Gastrocnemius medialis (tissue), 4 donors: ENCODE data around the gene SEPTIN10. TPM values are rescaled to one million over a fixed set of nuclear protein-coding genes. Genes with fewer than 3 reads are reported as not detected.
"Not testable (repeated sequence)": the region's sequence is repeated elsewhere in the genome, so short reads cannot be mapped to it uniquely, and the experiment has no call there.

ENCODE experiments used
- ATAC-seq, 2 donors: fragments of 150-250 bp; one replicate each; pipeline ENCODE4 v1.9.1; 2016
- DNase-seq, 2 donors: peaks; one replicate each; pipeline ENCODE4 v3.0.0-alpha.2; 2019
- H3K27ac ChIP-seq, 4 donors: fragments of 200-600 bp; sonication (generic); 1 replicate in 1 of 4; 2 replicates in 3 of 4; pipeline ENCODE4 v1.5.1; 2016 to 2018; ENCODE audit warnings: mild to moderate bottlenecking in 2 of 4, moderate library complexity in 1 of 4
- H3K27me3 ChIP-seq, 3 donors: fragments of 200-600 bp; sonication (generic) in 2 of 3; 1 replicate in 1 of 3; 2 replicates in 2 of 3; pipeline versions ENCODE4 v1.5.1 to v1.6.0; 2016 to 2019; ENCODE audit warnings: mild to moderate bottlenecking in 1 of 3, moderate library complexity in 1 of 3
- H3K36me3 ChIP-seq, 2 donors: fragments of 200-600 bp; sonication (generic) in 1 of 2; one replicate each; pipeline ENCODE4 v1.5.1; 2017 to 2018
- H3K4me1 ChIP-seq, 2 donors: fragments of 200-600 bp; sonication (generic) in 1 of 2; one replicate each; pipeline ENCODE4 v1.5.1; 2016 to 2017; ENCODE audit warnings: mild to moderate bottlenecking in 2 of 2
- H3K4me3 ChIP-seq, 4 donors: fragments of 200-600 bp; sonication (generic) in 3 of 4; 1 replicate in 1 of 4; 2 replicates in 3 of 4; pipeline ENCODE4 v1.5.1; 2016 to 2019; ENCODE audit warnings: mild to moderate bottlenecking in 2 of 4
- H3K9me3 ChIP-seq, 3 donors: fragments of 200-600 bp; sonication (generic) in 2 of 3; 1 replicate in 1 of 3; 2 replicates in 2 of 3; pipeline ENCODE4 v1.5.1; 2016 to 2019
- POLR2A ChIP-seq, 2 donors: fragments of 450-650 bp; IDR thresholded peaks; one replicate each; pipeline ENCODE4 v1.6.1; 2017; ENCODE audit warnings: antibody characterized with exemption in 2 of 2, mild to moderate bottlenecking in 2 of 2, moderate library complexity in 2 of 2
- in situ Hi-C, 4 donors: fragments of 200-750 bp; cut with MboI; loops; one replicate each; pipeline versions ENCODE4 v1.15.0 to v1.8.0; 2017; ENCODE audit warnings: low sequenced_read_pairs in 4 of 4
- intact Hi-C: fragments of 100-400 bp; cut with DNase I; formaldehyde crosslinking; loops from one replicate; pipeline ENCODE4 v1.15.1; 2023; ENCODE audit warnings: low total_unique reads
- total RNA-seq, 4 donors: library from RNA; depleted of rRNA; stranded (reverse); fragments of >200 nt; gene quantifications; one replicate each; pipeline versions ENCODE4 v1.1.0 to v1.2.3, GENCODE V29; 2016
- TF ChIP-seq, protein P1 (sequence below), 5 experiments: fragments of 450-650 bp in 3 of 5; fragments of 200-600 bp in 2 of 5; sonication (generic) in 2 of 5; IDR thresholded peaks in 4 of 5; conservative IDR thresholded peaks in 1 of 5; 1 replicate in 4 of 5; 2 replicates in 1 of 5; pipeline ENCODE4 v1.5.1; 2016 to 2019; ENCODE audit warnings: antibody characterized with exemption in 5 of 5, mild to moderate bottlenecking in 3 of 5, moderate library complexity in 3 of 5

SEPTIN10 gene
- total RNA-seq, 4 donors from 2014 or later = 22.3 to 39.4 (median 29.6) TPM

DNA sequence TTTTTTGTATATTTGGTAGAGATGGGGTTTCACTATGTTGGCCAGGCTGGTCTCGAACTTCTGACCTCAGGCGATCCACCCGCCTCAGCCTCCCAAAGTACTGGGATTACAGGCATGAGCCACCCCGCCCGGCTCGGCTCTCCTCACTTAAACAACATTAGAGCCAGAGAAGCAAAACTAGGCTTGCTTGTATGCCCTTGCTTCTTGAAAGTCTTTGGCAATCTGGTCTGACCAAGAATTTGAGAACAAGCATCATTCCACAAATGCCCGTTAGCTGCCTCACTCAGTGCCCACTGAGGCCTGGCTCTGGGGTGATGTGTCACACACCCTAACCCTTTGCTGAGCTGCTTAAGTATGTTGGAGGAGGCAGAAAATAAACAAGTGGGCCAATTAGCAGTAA lies 33.9 kb upstream of the SEPTIN10 start:
- Histone ChIP-seq H3K27me3 (no peaks in the 10 kb centered on the region), H3K9me3 (no peaks in the 10 kb centered on the region), H3K4me3 (no peak overlapping the region), H3K4me1 (peaks cover 0 to 4% of the 10 kb centered on the region in 2 donors), H3K27ac (no peak overlapping the region), H3K36me3 (no peaks in the 10 kb centered on the region)
- ATAC-seq = no peak
- TF ChIP-seq POLR2A (IDR thresholded peaks at IDR 0.05) = no peak
- TF ChIP-seq, protein P1, sequence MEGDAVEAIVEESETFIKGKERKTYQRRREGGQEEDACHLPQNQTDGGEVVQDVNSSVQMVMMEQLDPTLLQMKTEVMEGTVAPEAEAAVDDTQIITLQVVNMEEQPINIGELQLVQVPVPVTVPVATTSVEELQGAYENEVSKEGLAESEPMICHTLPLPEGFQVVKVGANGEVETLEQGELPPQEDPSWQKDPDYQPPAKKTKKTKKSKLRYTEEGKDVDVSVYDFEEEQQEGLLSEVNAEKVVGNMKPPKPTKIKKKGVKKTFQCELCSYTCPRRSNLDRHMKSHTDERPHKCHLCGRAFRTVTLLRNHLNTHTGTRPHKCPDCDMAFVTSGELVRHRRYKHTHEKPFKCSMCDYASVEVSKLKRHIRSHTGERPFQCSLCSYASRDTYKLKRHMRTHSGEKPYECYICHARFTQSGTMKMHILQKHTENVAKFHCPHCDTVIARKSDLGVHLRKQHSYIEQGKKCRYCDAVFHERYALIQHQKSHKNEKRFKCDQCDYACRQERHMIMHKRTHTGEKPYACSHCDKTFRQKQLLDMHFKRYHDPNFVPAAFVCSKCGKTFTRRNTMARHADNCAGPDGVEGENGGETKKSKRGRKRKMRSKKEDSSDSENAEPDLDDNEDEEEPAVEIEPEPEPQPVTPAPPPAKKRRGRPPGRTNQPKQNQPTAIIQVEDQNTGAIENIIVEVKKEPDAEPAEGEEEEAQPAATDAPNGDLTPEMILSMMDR (IDR thresholded peaks at IDR 0.05 in 4 of 5, conservative IDR thresholded peaks at IDR 0.05 in 1 of 5) = no peak
- in situ Hi-C loops = no loop called here
- intact Hi-C loops = no loop called here
- DNase-seq = no peak

DNA sequence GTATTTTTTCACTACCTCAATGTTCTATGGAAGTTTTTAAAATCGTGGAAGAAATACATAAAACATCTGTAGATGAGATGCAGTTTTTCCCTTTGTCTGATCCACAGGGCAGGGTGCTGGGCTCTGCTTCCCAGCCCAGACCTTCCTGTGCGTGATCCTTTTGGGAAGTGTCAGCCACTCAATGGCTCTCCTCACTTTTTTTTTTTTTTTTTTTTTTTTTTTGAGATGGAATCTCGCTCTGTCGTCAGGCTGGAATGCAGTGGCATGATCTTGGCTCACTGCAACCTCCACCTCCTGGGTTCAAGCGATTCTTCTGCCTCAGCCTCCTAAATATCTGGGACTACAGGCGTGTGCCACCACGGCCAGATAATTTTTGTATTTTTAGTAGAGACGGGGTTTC lies 33.2 kb upstream of the SEPTIN10 start:
- no peak overlapping the region for H3K27ac ChIP-seq
- H3K27me3 ChIP-seq = no peaks in the 10 kb centered on the region
- DNase-seq (no peak), ATAC-seq (no peak)
- H3K9me3 ChIP-seq = no peaks in the 10 kb centered on the region
- H3K4me3 ChIP-seq = no peak overlapping the region
- intact Hi-C loops (no loop called here), in situ Hi-C loops (no loop called here)
- TF ChIP-seq, protein P1 (IDR thresholded peaks at IDR 0.05 in 4 of 5, conservative IDR thresholded peaks at IDR 0.05 in 1 of 5) = no peak
- TF ChIP-seq POLR2A (IDR thresholded peaks at IDR 0.05) = no peak
- no peaks in the 10 kb centered on the region for H3K36me3 ChIP-seq
- peaks cover 0 to 4% of the 10 kb centered on the region in 2 donors for H3K4me1 ChIP-seq

DNA sequence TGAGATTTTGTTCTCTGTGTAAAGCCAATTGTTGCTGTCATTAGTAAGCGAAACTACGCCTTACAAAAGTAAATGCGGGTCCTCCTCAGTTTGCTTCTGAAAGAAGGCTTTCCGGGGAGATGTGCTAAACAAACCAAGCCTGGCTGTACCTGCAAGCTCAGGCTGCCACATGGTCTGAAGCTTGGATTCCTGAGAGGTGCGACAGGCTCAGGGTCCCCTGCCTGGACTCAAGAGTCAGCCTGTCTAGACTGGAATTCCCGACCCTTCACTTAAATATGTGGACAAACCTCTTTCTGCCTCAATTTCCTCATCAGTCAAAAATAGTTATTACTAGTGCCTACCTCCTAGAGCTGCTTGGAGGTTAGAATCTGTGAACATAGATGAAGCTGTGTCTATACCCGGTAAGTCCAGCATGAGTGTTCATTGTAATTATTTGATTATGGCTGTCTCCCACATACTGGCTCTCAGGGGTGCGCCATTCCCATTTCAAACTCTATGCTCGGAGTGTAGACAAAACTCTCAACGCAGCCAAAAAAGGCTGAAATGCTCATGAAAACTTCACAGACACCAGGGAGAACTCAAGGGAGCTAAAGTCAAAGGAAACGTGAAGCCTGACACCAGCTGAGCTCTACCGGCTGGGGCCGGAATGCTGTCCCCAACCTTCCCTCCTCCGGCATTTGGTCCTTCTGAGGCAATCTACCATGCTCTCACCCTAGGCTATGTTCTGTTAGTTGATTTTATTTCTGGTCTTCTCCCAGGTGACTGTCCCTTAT lies 31.8 kb upstream of the SEPTIN10 start:
- in situ Hi-C loops (no loop called here), intact Hi-C loops (no loop called here)
- Histone ChIP-seq H3K27me3 (no peaks in the 10 kb centered on the region), H3K27ac (no peak overlapping the region), H3K4me1 (peaks cover 0 to 4% of the 10 kb centered on the region in 2 donors), H3K36me3 (no peaks in the 10 kb centered on the region), H3K9me3 (no peaks in the 10 kb centered on the region), H3K4me3 (no peak overlapping the region)
- TF ChIP-seq, protein P1 (IDR thresholded peaks at IDR 0.05 in 4 of 5, conservative IDR thresholded peaks at IDR 0.05 in 1 of 5) = no peak
- TF ChIP-seq POLR2A (IDR thresholded peaks at IDR 0.05) = no peak
- DNase-seq = no peak
- no peak for ATAC-seq

DNA sequence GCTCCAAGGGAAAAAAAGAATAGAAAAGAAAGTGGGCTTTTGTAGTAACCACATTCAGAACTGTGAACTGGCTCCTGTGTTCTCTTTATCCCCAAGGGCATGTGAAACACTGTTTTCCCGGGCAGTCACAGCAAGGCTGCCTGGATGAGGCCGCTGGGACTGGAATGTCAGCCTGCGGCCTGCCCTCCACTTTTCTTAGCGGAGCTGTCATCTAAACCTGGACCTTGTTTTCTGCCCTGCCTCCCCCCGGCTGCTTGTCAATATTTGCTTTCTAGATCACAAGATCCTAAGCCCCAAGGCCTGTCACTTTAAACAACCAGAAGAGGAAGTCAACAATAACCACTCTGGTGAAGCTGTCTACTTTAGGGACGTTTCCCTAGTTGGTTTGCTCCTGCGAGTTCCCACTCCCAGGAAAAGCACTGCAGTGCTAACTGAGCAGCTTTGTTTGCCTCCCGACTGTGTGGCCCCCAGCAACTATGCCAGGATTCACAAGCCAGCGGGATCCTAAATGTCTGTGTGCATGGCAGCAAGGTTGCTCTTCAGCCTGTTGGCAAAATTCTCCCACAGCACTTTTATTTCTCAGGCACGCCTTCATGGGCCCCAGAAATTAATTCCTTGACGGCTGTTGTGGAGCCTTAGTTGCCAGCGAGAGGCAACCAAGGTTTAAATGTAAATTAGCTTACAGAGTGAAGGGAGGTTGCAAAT lies 31.0 kb upstream of the SEPTIN10 start:
- ATAC-seq = no peak
- peaks cover 0 to 4% of the 10 kb centered on the region in 2 donors for H3K4me1 ChIP-seq

DNA sequence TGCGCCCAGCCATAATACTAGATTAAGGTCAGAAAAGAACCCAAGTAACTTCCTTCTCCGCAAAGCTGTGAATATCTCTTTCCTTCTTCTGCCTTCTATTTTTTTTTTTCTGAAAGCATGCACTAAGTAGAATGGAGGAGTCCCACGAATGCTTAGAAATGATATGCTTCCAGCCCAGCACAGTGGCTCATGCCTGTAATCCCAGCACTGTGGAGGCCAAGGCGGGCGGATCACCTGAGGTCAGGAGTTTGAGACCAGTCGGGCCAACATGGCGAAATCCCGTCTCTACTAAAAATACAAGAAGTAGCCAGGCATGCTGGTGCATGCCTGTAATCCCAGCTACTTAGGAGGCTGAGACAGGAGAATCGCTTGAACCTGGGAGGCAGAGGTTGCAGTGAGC lies 26.2 kb upstream of the SEPTIN10 start:
- H3K36me3 ChIP-seq, ATAC-seq, intact Hi-C loops, H3K4me3 ChIP-seq, DNase-seq, H3K9me3 ChIP-seq, H3K4me1 ChIP-seq, H3K27me3 ChIP-seq, H3K27ac ChIP-seq, in situ Hi-C loops: not testable (repeated sequence)

More for the DNA sequence above, 31.0 kb upstream of the SEPTIN10 start:
- Histone ChIP-seq H3K27me3 (no peaks in the 10 kb centered on the region), H3K27ac (peak overlapping the region in 1 of 4 donors; percentile 23), H3K36me3 (no peaks in the 10 kb centered on the region), H3K4me3 (no peak overlapping the region), H3K9me3 (no peaks in the 10 kb centered on the region)
- intact Hi-C loops = no loop called here
- in situ Hi-C loops = no loop called here
- TF ChIP-seq POLR2A (IDR thresholded peaks at IDR 0.05) = no peak
- TF ChIP-seq, protein P1 (IDR thresholded peaks at IDR 0.05 in 4 of 5, conservative IDR thresholded peaks at IDR 0.05 in 1 of 5) = no peak
- no peak for DNase-seq
